COR-L47 (cell line): ENCODE measurements around the gene ZNF41.

Experiments
- DNase-seq: peaks from one replicate; lab custom pipeline; 2025; lab: John Stamatoyannopoulos, UW

The ZNF41 gene

DNA sequence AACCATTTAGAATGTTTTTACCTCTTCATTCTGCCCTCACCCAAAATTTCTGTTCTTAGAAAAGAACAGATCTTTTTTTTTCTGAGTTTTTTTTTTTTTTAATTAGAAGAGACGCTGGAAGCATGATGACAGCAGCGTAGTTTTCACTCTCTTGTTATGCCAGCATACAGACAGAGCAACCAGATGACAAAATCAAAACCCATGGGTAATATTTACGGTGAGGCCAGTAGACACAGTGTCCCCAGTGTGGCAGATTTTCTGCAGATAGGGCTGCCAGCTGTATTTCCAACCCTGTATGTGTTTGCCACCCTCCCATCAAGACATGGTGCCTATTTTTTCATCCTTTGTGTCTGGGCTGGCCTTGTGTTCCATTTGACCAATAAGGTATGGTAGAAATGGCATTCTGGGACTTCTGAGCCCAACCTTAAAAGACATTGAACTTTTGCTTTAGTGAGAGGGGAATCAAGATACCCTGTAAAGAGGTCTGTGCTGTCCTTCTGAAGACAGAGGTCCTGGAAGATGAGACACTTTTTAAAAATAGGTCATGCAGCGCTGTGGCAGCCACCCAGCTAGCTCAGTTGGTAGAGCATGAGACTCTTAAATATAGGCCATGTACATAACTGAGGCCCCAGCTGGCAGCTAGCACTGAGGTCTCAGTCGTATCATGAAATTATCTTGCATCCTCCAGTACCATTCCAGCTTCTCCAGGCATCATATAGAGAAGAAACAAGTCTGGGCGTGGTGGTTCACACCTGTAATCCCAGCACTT is 6.7 kb upstream of the ZNF41 start:
- DNase-seq, result no peak

- DNase-seq, result no peak
Measured at GRCh38 chrX:47484885-47485284, 1.9 kb upstream of the ZNF41 start.

GRCh38 chrX:47483306-47484268 is 565 bp upstream of the ZNF41 start:
- DNase-seq, result no peak

DNA sequence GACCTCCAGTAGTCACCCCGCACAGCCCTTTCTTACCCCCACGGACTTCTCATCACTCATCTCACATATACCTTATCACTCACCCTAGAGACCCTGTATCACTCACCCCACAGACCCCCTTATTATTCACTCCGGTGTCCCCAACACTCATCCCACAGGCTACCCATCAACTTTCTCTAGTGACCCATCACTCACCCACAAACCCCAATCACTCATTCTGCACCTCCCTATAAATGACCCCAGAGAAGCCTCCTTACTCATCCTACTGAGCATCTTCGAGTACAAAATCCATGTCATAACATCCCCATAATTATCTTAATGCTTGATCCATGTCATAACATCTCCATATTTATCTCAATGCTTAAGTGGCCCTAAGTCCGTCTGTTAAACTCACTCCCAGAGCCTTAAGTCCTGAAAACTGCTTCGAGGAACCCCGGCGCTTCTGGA is 934 bp downstream of the ZNF41 start:
- DNase-seq, result no peak

DNA sequence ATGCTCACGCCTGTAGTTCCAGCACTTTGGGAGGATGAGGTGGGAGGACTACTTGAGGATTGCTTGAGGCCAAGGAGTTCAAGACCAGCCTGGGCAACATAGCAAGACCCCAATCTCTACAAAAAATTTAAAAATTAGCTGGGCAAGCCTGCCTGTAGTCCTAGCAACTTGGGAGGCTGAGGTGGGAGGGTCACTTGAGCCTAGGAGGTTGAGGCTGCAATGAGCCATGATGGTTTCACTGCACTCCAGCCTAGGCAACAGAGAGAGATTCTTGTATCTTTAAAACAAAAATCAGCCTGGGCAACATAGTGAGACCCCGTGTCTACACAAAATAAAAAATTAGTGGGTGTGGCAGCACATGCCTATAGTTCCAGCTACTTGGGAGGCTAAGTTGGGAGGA is 1.9 kb downstream of the ZNF41 start:
- no peak for DNase-seq

DNA sequence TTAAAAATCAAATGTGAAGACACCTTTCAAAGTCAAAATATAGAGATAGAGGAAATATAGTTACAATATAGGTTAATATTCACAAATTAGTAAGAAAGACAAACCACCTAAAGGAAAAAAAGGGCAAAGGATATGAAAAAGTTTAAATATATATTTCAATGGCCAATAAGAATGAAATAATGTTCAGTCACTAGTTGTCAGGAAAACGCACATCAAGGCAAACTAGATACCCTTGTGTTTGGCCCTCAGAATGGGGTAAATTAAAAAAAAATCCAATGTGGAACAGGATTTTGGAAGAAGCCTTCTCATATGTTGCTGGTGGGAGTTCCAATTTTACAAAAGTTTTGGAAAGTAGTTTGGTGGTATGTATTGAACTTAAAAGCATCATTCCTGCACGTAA is 2.4 kb downstream of the ZNF41 start:
- DNase-seq, result no peak

DNA sequence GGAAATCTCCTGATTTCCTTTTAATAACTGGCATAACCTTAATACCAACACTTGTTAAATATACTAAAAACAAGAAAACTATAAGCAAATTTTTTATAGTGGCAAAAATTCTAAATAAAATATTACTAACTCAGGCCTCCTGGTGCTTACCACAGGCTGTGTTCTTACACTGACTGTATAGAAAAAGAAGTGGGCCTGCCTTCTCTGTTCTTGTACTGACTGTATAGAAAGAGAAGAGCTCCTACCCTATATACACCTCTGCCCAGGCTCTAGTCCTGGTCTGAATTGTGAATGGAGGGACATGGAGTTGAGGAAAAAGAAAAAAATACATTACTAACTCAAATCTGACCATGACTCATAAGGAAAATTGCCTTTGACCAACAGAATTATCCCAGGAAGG is 7.5 kb downstream of the ZNF41 start:
- DNase-seq, result no peak

DNA sequence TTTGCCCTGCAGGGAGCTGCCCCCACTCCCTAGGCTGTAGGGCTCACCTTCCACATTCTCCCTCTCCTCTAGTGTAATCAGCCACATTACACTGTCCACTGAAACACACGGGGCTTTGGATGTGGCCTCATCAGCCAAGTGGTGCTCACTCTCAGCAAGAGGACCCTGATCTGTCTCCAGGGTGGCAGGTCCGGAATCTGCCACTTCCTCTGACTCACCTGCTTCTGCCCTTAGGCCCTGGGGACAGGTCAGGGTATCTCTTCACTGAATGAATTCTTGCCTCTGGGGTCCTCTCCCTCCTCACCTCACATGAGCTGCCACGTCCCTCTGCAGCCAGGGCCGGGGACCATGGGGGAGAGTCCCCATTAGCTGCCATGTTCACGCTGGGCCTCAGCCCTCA is 15.9 kb downstream of the ZNF41 start:
- no peak for DNase-seq

- DNase-seq, result no peak
Measured at GRCh38 chrX:47460561-47460960, 22.5 kb downstream of the ZNF41 start.

GRCh38 chrX:47458528-47458927 is 24.5 kb downstream of the ZNF41 start:
- no peak for DNase-seq

DNA sequence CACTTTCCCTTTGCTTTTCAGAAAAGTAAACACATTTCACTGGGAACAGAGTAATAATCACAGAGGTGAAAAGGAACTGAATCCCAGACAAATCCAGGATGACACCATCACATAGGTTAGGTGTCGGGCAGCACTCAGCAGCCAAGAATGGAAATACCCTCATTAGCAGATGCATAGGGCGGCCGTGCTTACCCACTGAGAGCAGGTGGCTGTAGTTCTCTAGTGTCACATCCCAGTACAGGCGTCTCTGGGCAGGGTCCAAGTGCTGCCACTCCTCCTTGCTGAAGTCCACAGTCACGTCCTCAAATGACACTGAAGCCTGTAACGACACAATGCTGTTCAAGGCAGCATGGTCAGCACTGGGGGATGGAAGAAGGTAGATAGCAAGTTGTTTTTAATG is 26.9 kb downstream of the ZNF41 start:
- no peak for DNase-seq

DNA sequence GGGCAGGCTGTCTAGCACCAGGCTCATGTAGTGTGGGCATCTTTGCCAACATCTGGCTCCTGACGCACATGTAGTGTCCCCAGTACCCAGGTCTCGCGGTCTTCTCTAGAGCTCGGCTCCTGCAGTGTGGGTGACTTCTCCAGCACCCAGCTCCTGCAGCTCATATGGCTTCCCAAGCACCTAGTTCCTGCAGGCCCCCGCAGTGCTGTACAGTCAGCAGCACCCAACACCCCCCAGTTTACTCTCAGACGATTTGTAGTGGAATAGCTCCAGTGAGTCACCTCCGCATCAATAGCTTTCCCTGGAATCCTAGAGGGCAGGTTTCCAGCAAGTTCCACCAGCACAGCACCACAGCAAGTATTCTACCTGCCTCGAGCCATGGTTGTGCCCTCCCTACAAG is 30.9 kb downstream of the ZNF41 start:
- no peak for DNase-seq

- no peak for DNase-seq
Measured at GRCh38 chrX:47448165-47448806, 34.7 kb downstream of the ZNF41 start.

GRCh38 chrX:47447607-47448006 is 35.4 kb downstream of the ZNF41 start:
- no peak for DNase-seq

- no peak for DNase-seq
Measured at GRCh38 chrX:47446971-47447370, 36.1 kb downstream of the ZNF41 start.

DNA sequence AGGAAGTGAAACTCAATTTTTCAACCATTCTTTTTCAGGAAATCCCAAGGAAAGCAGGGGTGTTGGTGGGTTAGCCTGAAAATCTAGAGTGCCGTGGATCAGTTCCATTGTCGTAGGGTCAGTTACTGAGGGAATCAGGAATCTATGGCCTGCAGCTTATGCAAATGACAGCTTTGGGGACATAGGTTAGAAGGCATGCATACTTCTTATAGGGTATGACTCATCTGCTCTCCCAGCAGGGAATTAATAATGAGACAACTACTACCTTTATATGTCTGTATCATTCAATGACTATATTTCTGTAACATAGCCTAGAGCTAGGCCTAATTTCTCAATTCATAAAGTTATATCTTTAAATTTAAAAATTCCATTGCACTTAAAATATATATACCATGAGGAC is 36.6 kb downstream of the ZNF41 start:
- DNase-seq, result no peak

DNA sequence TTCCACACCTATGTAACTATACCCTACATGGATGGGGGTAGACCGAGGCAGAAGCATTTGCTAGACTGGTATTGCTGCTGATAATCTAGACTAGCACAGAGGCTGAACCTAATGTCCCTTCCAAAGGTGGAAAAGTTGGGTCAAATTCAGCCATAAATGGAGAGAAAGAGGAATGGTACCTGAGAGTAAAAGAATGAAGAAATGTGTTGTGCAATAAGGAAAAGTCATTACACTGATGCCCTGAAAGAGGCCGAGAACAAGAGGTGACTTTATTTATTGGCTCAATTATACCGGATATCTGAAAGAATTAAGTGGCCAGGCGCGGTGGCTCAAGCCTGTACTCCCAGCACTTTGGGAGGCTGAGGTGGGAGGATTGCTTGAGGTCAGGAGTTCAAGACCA is 52.1 kb downstream of the ZNF41 start:
- DNase-seq, result no peak

- DNase-seq, result no peak
Measured at GRCh38 chrX:47422444-47422843, 60.6 kb downstream of the ZNF41 start.

- DNase-seq, result no peak
Measured at GRCh38 chrX:47420962-47421361, 62.1 kb downstream of the ZNF41 start.

DNA sequence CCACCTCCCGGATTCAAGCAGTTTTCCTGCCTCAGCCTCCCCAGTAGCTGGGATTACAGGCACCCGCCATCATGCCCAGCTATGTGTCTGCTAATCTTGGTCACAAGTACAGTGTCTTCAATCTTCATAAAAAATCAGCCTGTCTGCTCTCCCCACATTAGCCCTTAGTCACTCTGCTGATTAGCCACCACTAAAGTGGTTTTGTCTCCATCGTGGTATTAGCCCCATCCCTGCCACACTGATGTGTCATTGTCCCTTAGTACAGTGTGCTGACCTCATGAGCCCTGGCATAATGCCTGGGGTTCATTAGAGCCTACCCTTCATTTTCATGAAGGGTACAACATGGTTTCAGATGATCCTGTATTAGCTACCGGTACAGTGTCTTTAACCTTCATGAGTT is 62.8 kb downstream of the ZNF41 start:
- no peak for DNase-seq

DNA sequence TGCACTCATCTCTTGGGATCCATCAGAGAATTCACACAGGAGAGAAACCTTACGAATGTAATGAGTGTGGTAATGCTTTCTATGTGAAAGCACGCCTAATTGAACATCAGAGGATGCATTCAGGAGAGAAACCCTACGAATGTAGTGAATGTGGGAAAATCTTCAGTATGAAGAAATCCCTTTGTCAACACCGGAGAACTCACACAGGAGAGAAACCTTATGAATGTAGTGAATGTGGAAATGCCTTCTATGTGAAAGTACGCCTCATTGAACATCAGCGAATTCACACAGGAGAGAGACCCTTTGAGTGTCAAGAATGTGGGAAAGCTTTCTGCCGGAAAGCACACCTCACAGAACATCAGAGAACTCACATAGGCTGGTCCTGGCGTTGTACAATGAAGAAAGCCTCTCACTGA is 69.8 kb downstream of the ZNF41 start:
- no peak for DNase-seq
